ENCODE data around the gene SLC16A3.

DNA sequence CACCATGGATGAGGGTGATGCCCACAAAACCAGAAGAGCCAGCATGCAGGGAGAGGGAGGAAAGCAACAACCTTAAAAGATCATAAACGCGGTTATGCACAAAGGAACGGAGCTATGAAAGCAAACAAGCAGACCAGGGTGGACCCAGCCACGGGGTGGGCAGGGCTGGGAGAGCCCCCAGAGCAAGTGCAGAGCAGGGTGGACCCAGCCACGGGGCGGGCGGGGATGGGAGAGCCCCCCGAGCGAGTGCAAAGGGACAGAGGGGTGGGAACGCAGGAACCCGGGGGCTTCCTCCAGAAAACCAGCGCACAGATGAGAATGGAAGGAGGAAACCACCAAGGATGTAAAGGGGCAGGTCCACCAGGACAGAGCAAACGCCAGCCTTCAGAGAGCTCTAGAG is 49.4 kb upstream of the SLC16A3 start:
- TF ChIP-seq CTCF (IDR thresholded peaks at IDR 0.05) (no peak), POLR2A (IDR thresholded peaks at IDR 0.05) (no peak), POLR2AphosphoS5 (IDR thresholded peaks at IDR 0.05) (no peak)

Measured in breast epithelium (tissue), 3 donors.